Duodenal mucosa (tissue), 2 donors: ENCODE results near the gene SLC43A2.

Experiments
- H3K27ac ChIP-seq: one replicate; pipeline ENCODE4 v1.7.0; 2013; ENCODE audit warnings: low read depth, low read length
- H3K27me3 ChIP-seq, 2 donors: one replicate each; pipeline ENCODE4 v1.7.0; 2013; ENCODE audit warnings: low read length in 2 of 2, control low read depth in 1 of 2; ENCODE audit not compliant: insufficient read depth in 2 of 2, control insufficient read depth in 1 of 2
- H3K36me3 ChIP-seq, 2 donors: one replicate each; pipeline ENCODE4 v1.7.0; 2013; ENCODE audit warnings: low read length in 2 of 2, control low read depth in 1 of 2; ENCODE audit not compliant: insufficient read depth in 2 of 2, control insufficient read depth in 1 of 2
- H3K4me1 ChIP-seq, 2 donors: one replicate each; pipeline ENCODE4 v1.7.0; 2013; ENCODE audit warnings: low read length in 2 of 2, control low read depth in 1 of 2; ENCODE audit not compliant: insufficient read depth in 2 of 2, control insufficient read depth in 1 of 2
- H3K4me3 ChIP-seq, 2 donors: one replicate each; pipeline ENCODE4 v1.7.0; 2013; ENCODE audit warnings: low read length in 2 of 2, low read depth in 1 of 2
- H3K9ac ChIP-seq, 2 donors: one replicate each; pipeline ENCODE4 v1.7.0; 2013; ENCODE audit warnings: low read length in 2 of 2, low read depth in 1 of 2
- H3K9me3 ChIP-seq, 2 donors: one replicate each; pipeline ENCODE4 v1.7.0; 2013; ENCODE audit warnings: low read length in 2 of 2, control low read depth in 1 of 2; ENCODE audit not compliant: control insufficient read depth in 1 of 2

SLC43A2 gene

GRCh38 chr17:1554751-1555540 lies 73.7 kb downstream of the SLC43A2 start:
- Histone ChIP-seq H3K9ac (peak overlapping the region in 1 of 2 donors; percentile 27), H3K9me3 (no peaks in the 10 kb centered on the region), H3K36me3 (peaks cover 24 to 53% of the 10 kb centered on the region in 2 donors), H3K27ac (no peak overlapping the region), H3K4me1 (peaks cover 34 to 41% of the 10 kb centered on the region in 2 donors), H3K27me3 (no peaks in the 10 kb centered on the region), H3K4me3 (no peak overlapping the region)

DNA sequence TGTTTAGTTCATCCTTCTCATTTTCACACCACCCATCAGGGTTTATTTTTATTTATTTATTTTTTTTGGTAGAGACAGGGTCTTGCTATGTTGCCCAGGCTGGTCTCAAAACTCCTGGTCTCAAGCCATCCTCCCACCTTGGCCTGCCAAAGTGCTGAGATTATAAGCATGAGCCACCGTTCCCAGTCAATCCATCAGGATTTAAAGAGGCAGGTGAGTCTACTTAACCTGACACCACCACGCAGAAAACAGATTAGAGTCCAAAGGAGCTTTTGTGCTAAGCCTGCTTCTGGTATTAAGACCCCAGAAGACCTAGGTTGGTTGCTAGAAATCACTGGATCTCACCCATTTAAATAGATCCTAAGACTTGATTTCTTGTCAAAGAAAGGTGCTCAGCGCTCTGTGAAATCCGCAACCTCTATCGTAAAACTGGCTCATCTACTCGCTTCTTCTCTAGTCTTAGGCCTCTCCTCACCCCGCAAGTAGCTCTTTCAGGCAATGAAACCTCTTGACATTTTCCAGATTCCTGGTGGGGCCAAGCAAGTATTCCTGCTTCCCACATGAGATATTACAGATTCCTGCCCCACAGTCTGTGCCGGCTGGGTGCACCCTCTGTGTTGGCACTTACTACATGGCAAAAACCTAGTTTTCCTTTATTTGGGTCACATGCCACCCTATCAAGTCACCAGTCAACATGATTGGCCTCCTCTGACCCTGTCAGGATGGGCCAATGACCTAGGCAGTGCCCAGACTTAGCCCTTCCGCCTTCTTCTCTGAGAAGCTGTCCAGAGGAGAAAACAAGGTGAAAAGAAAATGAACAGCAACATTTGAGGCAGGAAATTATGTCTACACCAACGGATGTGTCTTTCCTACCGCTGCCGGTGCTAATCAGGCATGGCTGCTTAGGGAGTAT lies 75.0 kb downstream of the SLC43A2 start:
- Histone ChIP-seq H3K9me3 (no peaks in the 10 kb centered on the region), H3K27ac (no peak overlapping the region), H3K36me3 (peaks cover 27 to 57% of the 10 kb centered on the region in 2 donors), H3K9ac (no peak overlapping the region), H3K4me1 (peaks cover 22 to 28% of the 10 kb centered on the region in 2 donors), H3K27me3 (no peaks in the 10 kb centered on the region), H3K4me3 (no peak overlapping the region)

DNA sequence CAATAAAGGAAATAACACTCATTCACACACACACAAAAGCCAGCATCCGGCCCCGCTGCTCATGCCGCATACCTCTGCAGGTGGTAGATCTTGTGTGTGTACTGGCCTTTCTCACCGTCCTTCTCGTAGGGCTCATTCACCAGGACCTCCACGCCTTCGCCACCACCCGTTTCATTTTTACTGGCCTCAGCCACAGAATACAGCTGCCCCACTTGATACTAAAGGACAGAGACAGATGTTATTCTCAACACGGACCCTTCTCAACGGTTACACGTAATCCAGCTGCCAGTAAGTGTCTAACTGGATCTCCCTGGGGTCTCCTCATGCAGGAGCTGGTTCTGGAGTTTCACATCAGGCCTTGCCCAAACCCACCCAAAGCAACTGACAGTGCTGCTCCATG lies 75.7 kb downstream of the SLC43A2 start:
- Histone ChIP-seq H3K27ac (no peak overlapping the region), H3K27me3 (no peaks in the 10 kb centered on the region), H3K9ac (no peak overlapping the region), H3K4me3 (no peak overlapping the region), H3K4me1 (peaks cover 22 to 28% of the 10 kb centered on the region in 2 donors), H3K36me3 (peaks cover 31 to 64% of the 10 kb centered on the region in 2 donors), H3K9me3 (no peaks in the 10 kb centered on the region)

GRCh38 chr17:1551741-1552140 lies 76.9 kb downstream of the SLC43A2 start:
- H3K9ac ChIP-seq = no peak overlapping the region
- H3K9me3 ChIP-seq = no peaks in the 10 kb centered on the region
- no peak overlapping the region for H3K4me3 ChIP-seq
- H3K36me3 ChIP-seq = peaks cover 31 to 61% of the 10 kb centered on the region in 2 donors
- peaks cover 18 to 20% of the 10 kb centered on the region in 2 donors for H3K4me1 ChIP-seq
- no peak overlapping the region for H3K27ac ChIP-seq
- H3K27me3 ChIP-seq = no peaks in the 10 kb centered on the region

GRCh38 chr17:1548032-1548431 lies 80.6 kb downstream of the SLC43A2 start:
- Histone ChIP-seq H3K27me3 (no peaks in the 10 kb centered on the region), H3K4me1 (peaks cover 10 to 15% of the 10 kb centered on the region in 2 donors), H3K4me3 (no peak overlapping the region), H3K9ac (no peak overlapping the region), H3K36me3 (peaks cover 32 to 56% of the 10 kb centered on the region in 2 donors), H3K27ac (no peak overlapping the region), H3K9me3 (no peaks in the 10 kb centered on the region)

DNA sequence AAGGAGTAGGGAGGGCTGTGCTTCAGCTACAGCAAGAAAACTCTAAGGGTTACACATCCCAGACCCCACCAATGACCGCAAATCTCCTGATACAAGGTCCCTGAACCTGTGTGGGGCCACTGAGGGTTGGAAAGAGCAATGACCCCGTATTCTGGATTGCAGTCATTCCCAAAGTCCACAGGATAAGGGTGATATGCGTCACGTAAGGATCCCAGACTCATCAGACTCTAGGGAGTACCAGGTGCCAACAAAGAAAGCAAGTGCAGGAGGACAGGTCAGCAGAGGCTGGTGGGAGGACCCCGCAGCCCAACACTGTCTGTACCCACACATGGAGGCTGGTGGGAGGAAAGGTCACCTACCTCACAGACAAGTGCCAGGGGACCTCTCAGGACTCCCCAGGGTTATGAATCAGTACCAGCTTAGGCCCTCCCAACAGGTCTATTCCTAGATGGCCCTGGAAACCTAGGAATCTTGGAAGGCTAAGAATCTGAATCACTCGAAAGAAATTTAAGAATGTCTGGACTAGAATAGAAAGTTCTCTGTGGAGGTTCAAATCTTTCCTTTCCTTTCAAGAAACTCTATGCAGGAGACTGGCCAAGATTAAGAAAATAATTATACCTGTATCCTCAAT lies 82.2 kb downstream of the SLC43A2 start:
- no peak overlapping the region for H3K4me3 ChIP-seq
- peaks cover 28 to 54% of the 10 kb centered on the region in 2 donors for H3K36me3 ChIP-seq
- peaks cover 10 to 15% of the 10 kb centered on the region in 2 donors for H3K4me1 ChIP-seq
- peak overlapping the region; percentile 4 for H3K27ac ChIP-seq
- no peaks in the 10 kb centered on the region for H3K9me3 ChIP-seq
- no peaks in the 10 kb centered on the region for H3K27me3 ChIP-seq
- peak overlapping the region in 1 of 2 donors; percentile 26 for H3K9ac ChIP-seq

- Histone ChIP-seq H3K36me3 (peaks cover 35 to 54% of the 10 kb centered on the region in 2 donors), H3K27ac (no peak overlapping the region), H3K27me3 (no peaks in the 10 kb centered on the region), H3K9me3 (no peaks in the 10 kb centered on the region), H3K4me1 (peaks cover 10 to 15% of the 10 kb centered on the region in 2 donors), H3K9ac (no peak overlapping the region), H3K4me3 (no peak overlapping the region)
Observed at GRCh38 chr17:1545618-1546017, 83.0 kb downstream of the SLC43A2 start.

DNA sequence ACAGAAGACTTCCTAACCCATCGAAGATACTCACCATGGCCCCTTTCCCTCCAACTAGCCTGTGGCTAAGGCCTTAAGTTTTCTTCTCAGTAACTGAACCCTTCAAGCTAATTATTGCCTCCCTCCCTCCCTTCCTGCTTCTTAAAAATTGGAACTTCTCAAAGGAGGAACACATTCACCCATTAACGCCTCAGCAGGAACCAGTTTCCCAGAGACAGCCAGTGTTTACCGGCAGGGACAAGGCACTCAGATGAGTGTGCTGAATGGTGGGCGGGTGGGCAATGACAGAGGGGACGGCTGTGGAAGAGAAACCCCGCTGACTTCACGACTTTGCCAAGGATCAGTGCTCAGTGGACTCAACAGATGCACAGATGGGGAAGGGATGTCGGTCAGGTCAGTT lies 86.3 kb downstream of the SLC43A2 start:
- peaks cover 10 to 15% of the 10 kb centered on the region in 2 donors for H3K4me1 ChIP-seq
- no peaks in the 10 kb centered on the region for H3K27me3 ChIP-seq
- no peak overlapping the region for H3K4me3 ChIP-seq
- H3K27ac ChIP-seq = no peak overlapping the region
- H3K9ac ChIP-seq = no peak overlapping the region
- peaks cover 42 to 66% of the 10 kb centered on the region in 2 donors for H3K36me3 ChIP-seq
- H3K9me3 ChIP-seq = no peaks in the 10 kb centered on the region

GRCh38 chr17:1541367-1541904 lies 87.2 kb downstream of the SLC43A2 start:
- H3K27me3 ChIP-seq = no peaks in the 10 kb centered on the region
- H3K4me3 ChIP-seq = no peak overlapping the region
- H3K9me3 ChIP-seq = no peaks in the 10 kb centered on the region
- H3K27ac ChIP-seq = no peak overlapping the region
- H3K9ac ChIP-seq = no peak overlapping the region
- H3K4me1 ChIP-seq = peaks cover 9 to 11% of the 10 kb centered on the region in 2 donors
- H3K36me3 ChIP-seq = peaks cover 42 to 65% of the 10 kb centered on the region in 2 donors
